GM12878 (cell line): ENCODE data around the gene BBX. TPM values are rescaled to one million over a fixed set of nuclear protein-coding genes. Genes with fewer than 3 reads are reported as not detected.

Source experiments
- ATAC-seq: fragments of 200-7000 bp; cut with Tn5 transposase; 3 replicates; pipeline ENCODE4 v1.9.1; 2020; ENCODE audit warnings: mild to moderate bottlenecking, moderate library complexity
- BruUV-seq: library from RNA; stranded (reverse); fragments of 400-500 nt; replicated peaks from 2 replicates; lab custom pipeline; 2021; lab: Mats Ljungman, UMichigan
- CTCF ChIA-PET: fragments of 300-600 bp; sonication (Branson Sonifier 250); formaldehyde crosslinking; extraction: SDS; loops from one replicate; lab custom pipeline; 2021; ENCODE audit warnings: inconsistent platforms; lab: Yijun Ruan, JAX
- POLR2A ChIA-PET: fragments of 350-600 bp; formaldehyde crosslinking; extraction: SDS; loops from one replicate; lab custom pipeline; 2021; ENCODE audit warnings: inconsistent platforms; lab: Charles Lee
- RAD21 ChIA-PET: fragments of 300-600 bp; sonication (Branson Sonifier 250); formaldehyde crosslinking; loops from one replicate; lab custom pipeline; 2023; ENCODE audit warnings: antibody characterized with exemption; ENCODE audit not compliant: unreplicated experiment; lab: Charles Lee
- SMC1A ChIA-PET: fragments of 300-600 bp; sonication (Branson Sonifier 250); formaldehyde crosslinking; loops from one replicate; lab custom pipeline; 2023; ENCODE audit not compliant: unreplicated experiment, uncharacterized antibody; lab: Charles Lee
- DNase-seq: peaks from one replicate; pipeline ENCODE4 v3.0.0-alpha.2; 2011; ENCODE audit warnings: low read depth, low spot score
- FAIRE-seq: peaks from 3 replicates; lab custom pipeline; 2011; peaks lifted over from hg19 to GRCh38; lab: Jason Lieb, UNC
- H2AFZ ChIP-seq: 2 replicates; pipeline ENCODE4 v1.6.0; 2011; ENCODE audit warnings: low read depth, low read length, control low read depth; ENCODE audit not compliant: control insufficient read depth
- H3K27ac ChIP-seq: 2 replicates; pipeline ENCODE4 v1.5.1; 2011; ENCODE audit warnings: control low read depth; ENCODE audit not compliant: control insufficient read depth, insufficient read depth
- H3K27me3 ChIP-seq, 2 experiments: replicated peaks in 1 of 2; 2 replicates each; pipeline versions ENCODE4 v1.6.0 to v1.6.1; 2011; ENCODE audit warnings: low read length in 1 of 2; ENCODE audit not compliant: control insufficient read depth in 2 of 2, insufficient read depth in 2 of 2
- H3K36me3 ChIP-seq, 2 experiments: 2 replicates each; pipeline ENCODE4 v1.5.1; 2011; ENCODE audit warnings: low read length in 1 of 2; ENCODE audit not compliant: control insufficient read depth in 2 of 2, insufficient read depth in 2 of 2
- H3K4me1 ChIP-seq: 2 replicates; pipeline ENCODE4 v1.6.1; 2011; ENCODE audit warnings: mild to moderate bottlenecking, low read length, moderate library complexity, mixed read lengths; ENCODE audit not compliant: control insufficient read depth, insufficient read depth
- H3K4me2 ChIP-seq: 2 replicates; pipeline ENCODE4 v1.6.0; 2011; ENCODE audit warnings: control low read depth; ENCODE audit not compliant: control insufficient read depth, insufficient read depth
- H3K4me3 ChIP-seq: fragments of 200-600 bp; sonication (generic); 2 replicates; pipeline ENCODE4 v1.5.1; 2016
- H3K79me2 ChIP-seq: 2 replicates; pipeline ENCODE4 v1.6.0; 2011; ENCODE audit warnings: low read length; ENCODE audit not compliant: control insufficient read depth, insufficient read depth
- H3K9ac ChIP-seq: 2 replicates; pipeline ENCODE4 v1.8.0; 2011; ENCODE audit warnings: low read length, control low read depth, mixed read lengths; ENCODE audit not compliant: control insufficient read depth, insufficient read depth
- H3K9me3 ChIP-seq: replicated peaks from 3 replicates; pipeline ENCODE4 v1.5.1; 2011; ENCODE audit warnings: mild to moderate bottlenecking, low read length; ENCODE audit not compliant: control insufficient read depth, insufficient read depth
- H4K20me1 ChIP-seq: 2 replicates; pipeline ENCODE4 v1.6.0; 2011; ENCODE audit not compliant: control insufficient read depth, insufficient read depth
- EED ChIP-seq: sonication (generic); IDR thresholded peaks from 2 replicates; pipeline ENCODE4 v1.6.1; 2016; ENCODE audit warnings: antibody characterized with exemption, low read depth
- EGR1 ChIP-seq, 2 experiments: IDR thresholded peaks; 1 replicate in 1 of 2; 2 replicates in 1 of 2; pipeline ENCODE4 v1.6.1; 2011 to 2012; ENCODE audit warnings: low read depth in 2 of 2, low read length in 2 of 2, borderline replicate concordance in 1 of 2, mild to moderate bottlenecking in 1 of 2, moderate library complexity in 1 of 2
- ETV6 ChIP-seq, 2 experiments: fragments of 450-650 bp in 1 of 2; IDR thresholded peaks in 1 of 2; conservative IDR thresholded peaks in 1 of 2; 2 replicates each; pipeline ENCODE4 v1.6.1; 2014; ENCODE audit warnings: antibody characterized with exemption in 1 of 2, borderline replicate concordance in 1 of 2, low read depth in 1 of 2, mild to moderate bottlenecking in 1 of 2, moderate library complexity in 1 of 2
- JUNB ChIP-seq: IDR thresholded peaks from 2 replicates; pipeline ENCODE4 v1.6.1; 2016; ENCODE audit warnings: antibody characterized with exemption, mild to moderate bottlenecking
- SMARCA5 ChIP-seq: fragments of 450-650 bp; IDR thresholded peaks from 2 replicates; pipeline ENCODE4 v1.6.1; 2017; ENCODE audit warnings: mild to moderate bottlenecking
- SPI1 ChIP-seq: IDR thresholded peaks from 2 replicates; pipeline ENCODE4 v1.6.1; 2011; ENCODE audit warnings: low read depth, mild to moderate bottlenecking, low read length, moderate library complexity, borderline replicate concordance; ENCODE audit not compliant: insufficient read depth
- TCF12 ChIP-seq: IDR thresholded peaks from 2 replicates; pipeline ENCODE4 v1.6.1; 2011; ENCODE audit warnings: low read depth, mild to moderate bottlenecking, low read length
- WGBS: methylation state at CpG from one replicate; pipeline ENCODE4 v1.1.6; 2016; ENCODE audit warnings: low lambda C conversion rate; ENCODE audit not compliant: insufficient replicate concordance, insufficient coverage; ENCODE audit errors: missing lambda C conversion rate; 5-methylcytosine and 5-hydroxymethylcytosine counted together
- in situ Hi-C: fragments of 300-500 bp; cut with MboI; formaldehyde crosslinking; loops from 9 replicates; pipeline ENCODE4 v1.14.3; 2018; ENCODE audit warnings: mixed read lengths
- intact Hi-C: fragments of 100-400 bp; cut with micrococcal nuclease; formaldehyde crosslinking; loops from one replicate; pipeline ENCODE4 v1.14.2; 2022; ENCODE audit not compliant: unreplicated experiment
- polyA plus RNA-seq, 11 experiments: library from polyadenylated mRNA; depleted of rRNA in 4 of 11; unstranded in 6 of 11; stranded (reverse) in 5 of 11; fragments of >200 nt; fragmentation: Nextera tagmentation in 4 of 11; fragmentation: Illumina TruSeq in 1 of 11; extraction: Ambion mirVana in 4 of 11; extraction: Trizol in 1 of 11; gene quantifications; 1 replicate in 1 of 11; 2 replicates in 10 of 11; pipeline versions ENCODE4 v1.2.1 to v1.2.3, GENCODE V29; 2011 to 2016; ENCODE audit warnings: inconsistent platforms in 2 of 11, missing spikeins in 2 of 11, low read depth in 1 of 11
- total RNA-seq, 4 experiments: library from RNA; depleted of rRNA in 3 of 4; stranded (reverse); fragments of >200 nt in 3 of 4; fragmentation: Illumina TruSeq in 1 of 4; extraction: Trizol in 1 of 4; gene quantifications; 2 replicates each; pipeline versions ENCODE4 v1.2.1 to v1.2.3, GENCODE V29; 2013 to 2021

BBX gene
- total and polyA plus RNA-seq, 10 of the 15 experiments (the other 5 are each of a cell fraction or from before 2014, with no cell fraction given): 13.3 to 38.5 (median 32.0) TPM

DNA sequence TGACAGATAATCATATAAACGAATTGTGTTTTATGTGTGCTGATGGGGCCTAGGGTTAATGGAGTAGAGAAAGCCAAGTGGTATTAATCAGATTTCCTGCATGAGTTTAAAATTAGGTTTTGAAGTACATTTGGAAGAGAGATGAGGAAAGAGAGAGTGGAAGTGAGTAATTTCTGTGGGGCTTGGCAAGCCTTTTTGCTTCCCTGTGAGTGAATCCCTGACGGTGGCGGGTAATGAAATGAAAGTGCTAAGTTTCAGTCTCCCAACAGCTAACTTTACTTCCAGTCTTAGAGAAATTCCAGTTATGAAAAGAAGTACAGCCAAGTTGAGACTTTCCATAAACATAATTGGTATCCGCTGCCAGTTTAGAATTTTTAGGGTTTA is 139.4 kb downstream of the BBX start:
- no peak for DNase-seq
- TF ChIP-seq SMARCA5 (no peak), TCF12 (no peak), SPI1 (peak; percentile 18; the same call in 1 of the 2 replicates), JUNB (peak; percentile 76), EGR1 (IDR thresholded peaks at IDR 0.05; ENCODE audit: borderline replicate concordance in 1 of 2, low read depth in 2 of 2, low read length in 2 of 2) (peak in 1 of 2 experiments; percentile 47; a peak in 1 of 3 replicates), ETV6 (conservative IDR thresholded peaks at IDR 0.05 in 1 of 2, IDR thresholded peaks at IDR 0.05 in 1 of 2; ENCODE audit: borderline replicate concordance in 1 of 2, low read depth in 1 of 2) (peak in 1 of 2 experiments; percentile 98; a peak in 2 of 4 replicates), EED (peak; percentile 65; the same call in 1 of the 2 replicates)
- ChIA-PET RAD21 (interaction anchor here (1.1 to 5.6 kb wide), 4 partner anchors 14 to 87 kb away, joined by 3 to 49 read pairs (median 16); no protein-coding TSS in a partner anchor), SMC1A (interaction anchor here (0.6 to 10.2 kb wide), 17 partner anchors 10 to 859 kb away, joined by 3 to 115 read pairs (median 4); no protein-coding TSS in a partner anchor), CTCF (interaction anchor here (0.7 to 10.5 kb wide), 13 partner anchors 9 to 264 kb away, joined by 3 to 212 read pairs (median 5); no protein-coding TSS in a partner anchor), POLR2A (no interaction called here)
- Histone ChIP-seq H4K20me1 (no peaks in the 10 kb centered on the region), H3K27me3 (no peaks in the 10 kb centered on the region), H3K4me1 (peaks cover 13% of the 10 kb centered on the region), H3K4me3 (no peak overlapping the region), H3K4me2 (no peak overlapping the region), H3K9me3 (no peaks in the 10 kb centered on the region), H3K79me2 (no peaks in the 10 kb centered on the region), H3K36me3 (no peaks in the 10 kb centered on the region; a peak in 1 of 4 replicates), H3K9ac (no peak overlapping the region), H3K27ac (no peak overlapping the region), H2AFZ (no peak overlapping the region)
- WGBS: 74% methylated on average over 4 of the region's 4 CpGs
- BruUV-seq: no TSS peak
- peak; percentile 35 for ATAC-seq
- intact Hi-C loops (no loop called here), in situ Hi-C loops (no loop called here)
- no peak for FAIRE-seq
